Nucleus accumbens (tissue), 56 donors: ENCODE measurements around the gene POMGNT1.

Source experiments
- DNase-seq, 56 donors: peaks; one replicate each; lab custom pipeline; 2025; lab: John Stamatoyannopoulos, UW

The POMGNT1 gene

GRCh38 chr1:46166521-46167462, 31.4 kb downstream of the POMGNT1 start:
- peak in 7 of 56 donors; percentile 11 to 37 (median 24) for DNase-seq

GRCh38 chr1:46160212-46160611, 38.0 kb downstream of the POMGNT1 start:
- no peak for DNase-seq

GRCh38 chr1:46159516-46159915, 38.7 kb downstream of the POMGNT1 start:
- DNase-seq: no peak

- DNase-seq: no peak
Observed at GRCh38 chr1:46158312-46159281, 39.6 kb downstream of the POMGNT1 start.

GRCh38 chr1:46157916-46158311, 40.3 kb downstream of the POMGNT1 start:
- DNase-seq: no peak

GRCh38 chr1:46153732-46154131, 44.5 kb downstream of the POMGNT1 start:
- DNase-seq: no peak

GRCh38 chr1:46153228-46153627, 45.0 kb downstream of the POMGNT1 start:
- DNase-seq: no peak

- DNase-seq: no peak
Observed at GRCh38 chr1:46152016-46152415, 46.2 kb downstream of the POMGNT1 start.

GRCh38 chr1:46150085-46150484, 48.1 kb downstream of the POMGNT1 start:
- no peak for DNase-seq

GRCh38 chr1:46148318-46148717, 49.9 kb downstream of the POMGNT1 start:
- DNase-seq: no peak
